ENCODE results near the gene KRTAP4-9. TPM values are rescaled to one million over a fixed set of nuclear protein-coding genes. Genes with fewer than 3 reads are reported as not detected.
"Not testable (repeated sequence)": the region's sequence is repeated elsewhere in the genome, so short reads cannot be mapped to it uniquely, and the experiment has no call there.

The KRTAP4-9 gene
- total and polyA plus RNA-seq, 8 donors = not detected

GRCh38 chr17:41069031-41069430, 36.2 kb upstream of the KRTAP4-9 start:
- intact Hi-C loops (cut with DNase I) = no loop called here
- H3K27ac ChIP-seq = no peak overlapping the region
- DNase-seq (no peak), ATAC-seq (no peak), FAIRE-seq (no peak)
- no peaks in the 10 kb centered on the region for H3K36me3 ChIP-seq
- H3K9me3 ChIP-seq = no peaks in the 10 kb centered on the region
- 81 to 88% methylated on average over 3 of the region's 3 CpGs for WGBS, 2 donors
- no peak for TF ChIP-seq CTCF (IDR thresholded peaks at IDR 0.05)
- H3K4me3 ChIP-seq = no peak overlapping the region
- no peaks in the 10 kb centered on the region for H3K4me1 ChIP-seq
- H3K27me3 ChIP-seq = no peaks in the 10 kb centered on the region

- ATAC-seq (no peak), FAIRE-seq (no peak), DNase-seq (no peak)
- H3K27me3 ChIP-seq = peaks cover 0 to 6% (median 0%) of the 10 kb centered on the region in 4 donors
- 86 to 93% methylated on average over 5 of the region's 5 CpGs for WGBS, 2 donors
- no peaks in the 10 kb centered on the region for H3K9me3 ChIP-seq
- H3K4me1 ChIP-seq = no peaks in the 10 kb centered on the region
- H3K27ac ChIP-seq = no peak overlapping the region
- no peaks in the 10 kb centered on the region for H3K36me3 ChIP-seq
- intact Hi-C loops (cut with DNase I) = no loop called here
- no peak for TF ChIP-seq CTCF (IDR thresholded peaks at IDR 0.05)
- H3K4me3 ChIP-seq = no peak overlapping the region
These were observed 33.4 kb upstream of the KRTAP4-9 start for GRCh38 chr17:41071606-41072360.

- ATAC-seq (no peak), FAIRE-seq (no peak), DNase-seq (no peak)
- Histone ChIP-seq H3K4me1 (no peaks in the 10 kb centered on the region), H3K9me3 (no peaks in the 10 kb centered on the region), H3K27me3 (peaks cover 0 to 6% (median 0%) of the 10 kb centered on the region in 4 donors), H3K4me3 (no peak overlapping the region), H3K36me3 (no peaks in the 10 kb centered on the region), H3K27ac (no peak overlapping the region)
- TF ChIP-seq CTCF (IDR thresholded peaks at IDR 0.05) = no peak
- intact Hi-C loops (cut with DNase I) = no loop called here
- 80 to 89% methylated on average over 2 of the region's 2 CpGs for WGBS, 2 donors
These were observed 31.5 kb upstream of the KRTAP4-9 start for GRCh38 chr17:41073676-41074075.

- H3K4me3 ChIP-seq = no peak overlapping the region
- no peak overlapping the region for H3K27ac ChIP-seq
- TF ChIP-seq CTCF (IDR thresholded peaks at IDR 0.05) = no peak
- FAIRE-seq (no peak), DNase-seq (no peak), ATAC-seq (no peak)
- no peaks in the 10 kb centered on the region for H3K9me3 ChIP-seq
- H3K4me1 ChIP-seq = no peaks in the 10 kb centered on the region
- intact Hi-C loops (cut with DNase I) = no loop called here
- no peaks in the 10 kb centered on the region for H3K36me3 ChIP-seq
- peaks cover 0 to 6% (median 0%) of the 10 kb centered on the region in 4 donors for H3K27me3 ChIP-seq
These were observed 28.4 kb upstream of the KRTAP4-9 start for GRCh38 chr17:41076788-41077187.

- H3K27ac ChIP-seq = no peak overlapping the region
- no peak for FAIRE-seq
These were observed 22.6 kb upstream of the KRTAP4-9 start for GRCh38 chr17:41082626-41083025.

GRCh38 chr17:41083427-41083826, 21.8 kb upstream of the KRTAP4-9 start:
- H3K4me1 ChIP-seq; intact Hi-C loops (cut with DNase I); ATAC-seq; H3K4me3 ChIP-seq; DNase-seq; H3K27ac ChIP-seq; FAIRE-seq; H3K27me3 ChIP-seq; H3K36me3 ChIP-seq; H3K9me3 ChIP-seq: not testable (repeated sequence)
- 45 to 56% methylated on average over 2 of the region's 2 CpGs for WGBS, 2 donors

More at GRCh38 chr17:41082626-41083025, 22.6 kb upstream of the KRTAP4-9 start:
- intact Hi-C loops (cut with DNase I) = no loop called here
- Histone ChIP-seq H3K4me3 (no peak overlapping the region), H3K27me3 (no peaks in the 10 kb centered on the region), H3K36me3 (no peaks in the 10 kb centered on the region), H3K9me3 (no peaks in the 10 kb centered on the region), H3K4me1 (no peaks in the 10 kb centered on the region)
- 37 to 40% methylated on average over 4 of the region's 4 CpGs for WGBS, 2 donors
- DNase-seq = no peak
- TF ChIP-seq CTCF (IDR thresholded peaks at IDR 0.05) = no peak
- no peak for ATAC-seq

GRCh38 chr17:41084100-41084856, 20.9 kb upstream of the KRTAP4-9 start, which contains the start of gene KRTAP4-7:
KRTAP4-7 (plus strand) TSS chr17:41084150; CDS start chr17:41084207, 57 bp downstream.
- H3K9me3 ChIP-seq; H3K27ac ChIP-seq; H3K36me3 ChIP-seq; H3K27me3 ChIP-seq; H3K4me1 ChIP-seq; FAIRE-seq; H3K4me3 ChIP-seq; DNase-seq; ATAC-seq; intact Hi-C loops (cut with DNase I): not testable (repeated sequence)
- 59 to 64% methylated on average over 9 to 14 of the region's 14 CpGs for WGBS, 2 donors
